DMS153 (cell line): ENCODE results near the gene TPR.

Experiments
- DNase-seq: peaks from one replicate; lab custom pipeline; 2025; lab: John Stamatoyannopoulos, UW

Gene TPR

GRCh38 chr1:186289943-186290545, 85.0 kb downstream of the TPR start:
- no peak for DNase-seq

- no peak for DNase-seq
These were observed 88.3 kb downstream of the TPR start for GRCh38 chr1:186286615-186287315.

- DNase-seq, result no peak
These were observed 91.7 kb downstream of the TPR start for GRCh38 chr1:186283374-186283773.

- no peak for DNase-seq
These were observed 92.6 kb downstream of the TPR start for GRCh38 chr1:186282466-186282865.

GRCh38 chr1:186275822-186276221, 99.2 kb downstream of the TPR start:
- no peak for DNase-seq

- DNase-seq, result no peak
These were observed 102.6 kb downstream of the TPR start for GRCh38 chr1:186272486-186272885.

- no peak for DNase-seq
These were observed 104.0 kb downstream of the TPR start for GRCh38 chr1:186271032-186271431.
